Astrocyte (in vitro differentiated cells and primary cell): Measurements from ENCODE around the gene TMEM161B.

Experiments
- EZH2 ChIP-seq: IDR thresholded peaks from 2 replicates; pipeline ENCODE4 v1.6.1; 2012; ENCODE audit warnings: mild to moderate bottlenecking, low read length, inconsistent platforms; ENCODE audit not compliant: insufficient read depth
- TF ChIP-seq, protein P1 (sequence below): IDR thresholded peaks from 2 replicates; pipeline ENCODE4 v1.5.1; 2011; ENCODE audit warnings: low read depth, mild to moderate bottlenecking, inconsistent platforms, low read length, moderate library complexity; ENCODE audit not compliant: insufficient read depth

DNA sequence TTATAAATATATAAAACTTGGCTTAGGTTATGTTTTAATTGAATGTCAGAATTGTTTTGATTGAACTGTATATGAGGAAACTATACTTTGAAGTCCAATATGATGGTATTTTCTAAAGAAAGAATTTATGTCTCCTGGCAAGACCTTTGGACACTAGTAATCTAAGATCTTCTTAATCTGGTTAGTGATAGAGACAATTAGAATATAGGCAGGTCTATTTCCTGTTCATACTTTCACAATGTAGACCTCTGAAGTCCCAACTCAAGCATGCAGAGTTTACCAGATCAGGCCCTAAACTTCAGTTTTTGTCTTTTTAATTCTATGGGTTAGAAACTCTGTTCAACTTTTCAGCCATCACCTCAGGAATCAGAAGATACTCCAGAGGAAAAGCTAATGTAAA lies 6.9 kb upstream of the TMEM161B start:
- TF ChIP-seq, protein P1, sequence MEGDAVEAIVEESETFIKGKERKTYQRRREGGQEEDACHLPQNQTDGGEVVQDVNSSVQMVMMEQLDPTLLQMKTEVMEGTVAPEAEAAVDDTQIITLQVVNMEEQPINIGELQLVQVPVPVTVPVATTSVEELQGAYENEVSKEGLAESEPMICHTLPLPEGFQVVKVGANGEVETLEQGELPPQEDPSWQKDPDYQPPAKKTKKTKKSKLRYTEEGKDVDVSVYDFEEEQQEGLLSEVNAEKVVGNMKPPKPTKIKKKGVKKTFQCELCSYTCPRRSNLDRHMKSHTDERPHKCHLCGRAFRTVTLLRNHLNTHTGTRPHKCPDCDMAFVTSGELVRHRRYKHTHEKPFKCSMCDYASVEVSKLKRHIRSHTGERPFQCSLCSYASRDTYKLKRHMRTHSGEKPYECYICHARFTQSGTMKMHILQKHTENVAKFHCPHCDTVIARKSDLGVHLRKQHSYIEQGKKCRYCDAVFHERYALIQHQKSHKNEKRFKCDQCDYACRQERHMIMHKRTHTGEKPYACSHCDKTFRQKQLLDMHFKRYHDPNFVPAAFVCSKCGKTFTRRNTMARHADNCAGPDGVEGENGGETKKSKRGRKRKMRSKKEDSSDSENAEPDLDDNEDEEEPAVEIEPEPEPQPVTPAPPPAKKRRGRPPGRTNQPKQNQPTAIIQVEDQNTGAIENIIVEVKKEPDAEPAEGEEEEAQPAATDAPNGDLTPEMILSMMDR: no peak
- no peak for TF ChIP-seq EZH2
